ENCODE measurements around the gene SESN1. TPM values are rescaled to one million over a fixed set of nuclear protein-coding genes. Genes with fewer than 3 reads are reported as not detected.

Gene SESN1
- polyA plus RNA-seq, 1 donor (not counting 4 experiments of a cell fraction or from before 2014, with no cell fraction given) = 21.4 TPM

- no peaks in the 10 kb centered on the region for H3K9me3 ChIP-seq (ENCODE audit: control insufficient read depth, low read depth, low read length)
- H3K9ac ChIP-seq (ENCODE audit: control insufficient read depth, extremely low read depth, insufficient read depth, low read length) = no peak overlapping the region
- dilution Hi-C loops (cut with MboI; ENCODE audit: extremely low pct_ligation_motif_present, low sequenced_read_pairs) = no loop called here
- no peak overlapping the region for H3K4me3 ChIP-seq (ENCODE audit: control insufficient read depth in 2 of 3, extremely low read depth in 1 of 3, insufficient read depth in 2 of 3, low read depth in 1 of 3, low read length in 3 of 3)
- no peak overlapping the region for H2AFZ ChIP-seq (ENCODE audit: control insufficient read depth, low read length)
- no peak for TF ChIP-seq EZH2 (IDR thresholded peaks at IDR 0.05; ENCODE audit: low read length)
- TF ChIP-seq, protein P1, sequence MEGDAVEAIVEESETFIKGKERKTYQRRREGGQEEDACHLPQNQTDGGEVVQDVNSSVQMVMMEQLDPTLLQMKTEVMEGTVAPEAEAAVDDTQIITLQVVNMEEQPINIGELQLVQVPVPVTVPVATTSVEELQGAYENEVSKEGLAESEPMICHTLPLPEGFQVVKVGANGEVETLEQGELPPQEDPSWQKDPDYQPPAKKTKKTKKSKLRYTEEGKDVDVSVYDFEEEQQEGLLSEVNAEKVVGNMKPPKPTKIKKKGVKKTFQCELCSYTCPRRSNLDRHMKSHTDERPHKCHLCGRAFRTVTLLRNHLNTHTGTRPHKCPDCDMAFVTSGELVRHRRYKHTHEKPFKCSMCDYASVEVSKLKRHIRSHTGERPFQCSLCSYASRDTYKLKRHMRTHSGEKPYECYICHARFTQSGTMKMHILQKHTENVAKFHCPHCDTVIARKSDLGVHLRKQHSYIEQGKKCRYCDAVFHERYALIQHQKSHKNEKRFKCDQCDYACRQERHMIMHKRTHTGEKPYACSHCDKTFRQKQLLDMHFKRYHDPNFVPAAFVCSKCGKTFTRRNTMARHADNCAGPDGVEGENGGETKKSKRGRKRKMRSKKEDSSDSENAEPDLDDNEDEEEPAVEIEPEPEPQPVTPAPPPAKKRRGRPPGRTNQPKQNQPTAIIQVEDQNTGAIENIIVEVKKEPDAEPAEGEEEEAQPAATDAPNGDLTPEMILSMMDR (optimal IDR thresholded peaks at IDR 0.05 in 1 of 3, IDR thresholded peaks at IDR 0.05 in 1 of 3, conservative IDR thresholded peaks at IDR 0.05 in 1 of 3; ENCODE audit: extremely low read depth in 1 of 3, insufficient read depth in 2 of 3, low read length in 3 of 3) = no peak
- H3K27me3 ChIP-seq (ENCODE audit: control insufficient read depth, extremely low read depth, insufficient read depth, low read length) = no peaks in the 10 kb centered on the region
- no peak overlapping the region for H3K27ac ChIP-seq (ENCODE audit: control insufficient read depth, insufficient read depth, low read length)
- H4K20me1 ChIP-seq (ENCODE audit: control insufficient read depth, extremely low read depth, insufficient read depth, low read length) = no peaks in the 10 kb centered on the region
- H3K4me2 ChIP-seq (ENCODE audit: control insufficient read depth, extremely low read depth, insufficient read depth, low read depth, low read length) = no peak overlapping the region
- H3K36me3 ChIP-seq (ENCODE audit: control insufficient read depth in 2 of 2, extremely low read depth in 1 of 2, insufficient read depth in 2 of 2, low read length in 2 of 2) = peaks cover 0 to 4% of the 10 kb centered on the region in 2 experiments
- H3K79me2 ChIP-seq (ENCODE audit: control insufficient read depth, insufficient read depth, low read length) = peaks cover 12% of the 10 kb centered on the region
- FAIRE-seq (no peak), DNase-seq (ENCODE audit: low read depth, low spot score) (no peak)
- H3K4me1 ChIP-seq (ENCODE audit: control insufficient read depth, extremely low read depth, insufficient read depth, low read length) = no peaks in the 10 kb centered on the region
- no peaks in the 10 kb centered on the region for H3K9me1 ChIP-seq (ENCODE audit: control insufficient read depth, extremely low read depth, insufficient read depth, low read length)
Observed at GRCh38 chr6:109001291-109001894, 93.3 kb downstream of the SESN1 start.

DNA sequence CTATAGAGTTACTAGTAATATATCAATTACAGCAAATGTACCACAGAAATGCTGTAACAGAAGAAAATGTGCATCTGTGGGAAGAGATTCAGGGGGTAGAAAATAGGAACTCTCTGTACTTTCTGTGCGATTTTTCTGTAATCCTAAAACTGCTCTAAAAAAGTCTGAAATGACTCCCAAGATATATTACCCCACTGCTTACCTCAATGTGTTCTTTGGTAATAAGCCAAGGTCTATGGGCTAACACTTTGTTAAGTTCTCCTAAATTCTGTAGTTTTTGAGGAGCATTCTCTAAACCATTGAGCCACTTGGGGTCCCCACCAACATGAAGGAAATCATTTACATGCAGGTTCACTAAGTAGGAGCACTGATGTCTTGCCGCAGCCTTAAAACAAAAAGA lies 94.4 kb downstream of the SESN1 start:
- no peak overlapping the region for H3K4me2 ChIP-seq (ENCODE audit: control insufficient read depth, extremely low read depth, insufficient read depth, low read depth, low read length)
- H4K20me1 ChIP-seq (ENCODE audit: control insufficient read depth, extremely low read depth, insufficient read depth, low read length) = no peaks in the 10 kb centered on the region
- H3K4me1 ChIP-seq (ENCODE audit: control insufficient read depth, extremely low read depth, insufficient read depth, low read length) = no peaks in the 10 kb centered on the region
- no peak overlapping the region for H3K9ac ChIP-seq (ENCODE audit: control insufficient read depth, extremely low read depth, insufficient read depth, low read length)
- H3K9me1 ChIP-seq (ENCODE audit: control insufficient read depth, extremely low read depth, insufficient read depth, low read length) = no peaks in the 10 kb centered on the region
- FAIRE-seq (peak; percentile 5), DNase-seq (ENCODE audit: low read depth, low spot score) (no peak)
- TF ChIP-seq, protein P1 (optimal IDR thresholded peaks at IDR 0.05 in 1 of 3, IDR thresholded peaks at IDR 0.05 in 1 of 3, conservative IDR thresholded peaks at IDR 0.05 in 1 of 3; ENCODE audit: extremely low read depth in 1 of 3, insufficient read depth in 2 of 3, low read length in 3 of 3) = no peak
- TF ChIP-seq EZH2 (IDR thresholded peaks at IDR 0.05; ENCODE audit: low read length) = no peak
- peaks cover 7% of the 10 kb centered on the region for H3K79me2 ChIP-seq (ENCODE audit: control insufficient read depth, insufficient read depth, low read length)
- no peaks in the 10 kb centered on the region for H3K27me3 ChIP-seq (ENCODE audit: control insufficient read depth, extremely low read depth, insufficient read depth, low read length)
- H3K9me3 ChIP-seq (ENCODE audit: control insufficient read depth, low read depth, low read length) = no peaks in the 10 kb centered on the region
- dilution Hi-C loops (cut with MboI; ENCODE audit: extremely low pct_ligation_motif_present, low sequenced_read_pairs) = no loop called here
- H3K27ac ChIP-seq (ENCODE audit: control insufficient read depth, insufficient read depth, low read length) = no peak overlapping the region
- peaks cover 0 to 4% of the 10 kb centered on the region in 2 experiments for H3K36me3 ChIP-seq (ENCODE audit: control insufficient read depth in 2 of 2, extremely low read depth in 1 of 2, insufficient read depth in 2 of 2, low read length in 2 of 2)
- H2AFZ ChIP-seq (ENCODE audit: control insufficient read depth, low read length) = no peak overlapping the region
- H3K4me3 ChIP-seq (ENCODE audit: control insufficient read depth in 2 of 3, extremely low read depth in 1 of 3, insufficient read depth in 2 of 3, low read depth in 1 of 3, low read length in 3 of 3) = no peak overlapping the region

All from keratinocyte (primary cell).